ENCODE results near the gene AKT1S1. TPM values are rescaled to one million over a fixed set of nuclear protein-coding genes. Genes with fewer than 3 reads are reported as not detected.

The AKT1S1 gene
- total and polyA plus RNA-seq, 2 of the 13 experiments (the other 11 are each of a cell fraction or from before 2014, with no cell fraction given) = 13.5 to 27.8 TPM

- CTCF ChIA-PET (ENCODE audit: low intra/inter-chr PET ratio, low total read pairs) = interaction anchor here (1.2 kb wide), 1 partner anchor 70 kb away, joined by 4 read pairs; no protein-coding TSS in a partner anchor
- Histone ChIP-seq H3K9me3 (ENCODE audit: low read length) (no peaks in the 10 kb centered on the region), H3K4me3 (replicated peaks in 1 of 3; ENCODE audit: insufficient read depth in 1 of 3, low read depth in 2 of 3, low read length in 3 of 3) (no peak overlapping the region), H3K4me2 (ENCODE audit: low read depth, low read length) (peak overlapping the region; percentile 18; the same call in 1 of the 2 replicates), H3K79me2 (ENCODE audit: insufficient read depth, low read length) (peaks cover 21% of the 10 kb centered on the region), H3K27ac (ENCODE audit: extremely low read length, insufficient read depth, low read length) (peak overlapping the region; percentile 57), H3K4me1 (ENCODE audit: insufficient read depth, low read length) (peaks cover 24% of the 10 kb centered on the region), H3K36me3 (replicated peaks in 1 of 2; ENCODE audit: control insufficient read depth in 1 of 2, insufficient read depth in 2 of 2, low read length in 2 of 2) (peaks cover 21 to 44% of the 10 kb centered on the region in 2 experiments), H2AFZ (ENCODE audit: low read length) (no peak overlapping the region), H3K27me3 (ENCODE audit: control insufficient read depth in 1 of 2, insufficient read depth in 2 of 2, low read length in 2 of 2) (no peaks in the 10 kb centered on the region), H3K9ac (ENCODE audit: insufficient read depth, low read depth, low read length) (0 out of 2 replicates have a peak overlapping the region, but pooled peaks have one; percentile 10), H4K20me1 (ENCODE audit: insufficient read depth, low read length) (no peaks in the 10 kb centered on the region)
- DNase-seq (ENCODE audit: low spot score) (no peak), ATAC-seq (no peak), FAIRE-seq (no peak)
- in situ Hi-C loops (cut with HindIII; ENCODE audit: extremely low pct_ligation_motif_present, low pct_unique_long_range_greater_than_20kb) = no loop called here
- intact Hi-C loops (cut with micrococcal nuclease; ENCODE audit: unreplicated experiment) = no loop called here
- POLR2A ChIA-PET = interaction anchor here (2.5 kb wide), 1 partner anchor 16 kb away, joined by 17 read pairs; the partner anchor contains the start of genes ATF5 and NUP62
- BruUV-seq (replicated peaks) = no TSS peak
- whole genome bisulfite sequencing (ENCODE audit: low lambda C conversion rate) = 97% methylated on average over 10 of the region's 10 CpGs
- TF ChIP-seq STAT5B (CRISPR knock-in tag; IDR thresholded peaks at IDR 0.05) (no peak), ZFP1 (CRISPR knock-in tag; IDR thresholded peaks at IDR 0.05) (no peak), NCOA1 (CRISPR knock-in tag; IDR thresholded peaks at IDR 0.05) (0 out of 2 replicates have a peak, but pooled peaks have one; percentile 34), ARID4A (CRISPR knock-in tag; IDR thresholded peaks at IDR 0.05; ENCODE audit: borderline replicate concordance) (0 out of 2 replicates have a peak, but pooled peaks have one; percentile 12), ZNF142 (CRISPR knock-in tag; IDR thresholded peaks at IDR 0.05) (no peak), KDM2A (CRISPR knock-in tag; IDR thresholded peaks at IDR 0.05; ENCODE audit: borderline replicate concordance, low read depth) (no peak), FOXO4 (CRISPR knock-in tag; conservative IDR thresholded peaks at IDR 0.05) (0 out of 2 replicates have a peak, but pooled peaks have one; percentile 64), ZNF746 (CRISPR knock-in tag; IDR thresholded peaks at IDR 0.05) (no peak), MAX (IDR thresholded peaks at IDR 0.05) (no peak), MBD4 (IDR thresholded peaks at IDR 0.05; ENCODE audit: borderline replicate concordance, low read length) (no peak), ZFP41 (CRISPR knock-in tag; IDR thresholded peaks at IDR 0.05; ENCODE audit: borderline replicate concordance) (no peak), SOX5 (CRISPR knock-in tag; IDR thresholded peaks at IDR 0.05; ENCODE audit: borderline replicate concordance) (no peak)
Observed at GRCh38 chr19:49913720-49914119, 36.6 kb upstream of the AKT1S1 start.
